ENCODE measurements around the gene MX1.

DNA sequence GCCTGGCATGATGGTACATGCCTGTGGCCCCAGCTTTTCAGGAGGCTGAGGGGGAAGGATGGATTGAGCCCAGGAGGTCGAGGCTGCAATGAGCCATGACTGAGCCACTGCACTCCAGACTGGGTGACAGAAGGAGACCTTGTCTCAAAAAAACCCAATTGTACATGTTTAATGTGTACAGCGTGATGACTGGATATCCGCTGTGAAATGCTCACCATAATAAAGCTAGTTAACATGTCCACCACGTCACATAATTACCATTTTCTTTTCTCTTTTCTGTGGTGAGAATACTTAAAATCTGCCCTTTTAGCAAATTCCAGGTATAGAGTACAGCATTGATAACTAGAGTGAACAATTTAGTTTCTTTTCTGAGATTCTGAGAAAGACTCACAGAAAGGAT, 57.9 kb downstream of the MX1 start:
- TF ChIP-seq, protein P1, sequence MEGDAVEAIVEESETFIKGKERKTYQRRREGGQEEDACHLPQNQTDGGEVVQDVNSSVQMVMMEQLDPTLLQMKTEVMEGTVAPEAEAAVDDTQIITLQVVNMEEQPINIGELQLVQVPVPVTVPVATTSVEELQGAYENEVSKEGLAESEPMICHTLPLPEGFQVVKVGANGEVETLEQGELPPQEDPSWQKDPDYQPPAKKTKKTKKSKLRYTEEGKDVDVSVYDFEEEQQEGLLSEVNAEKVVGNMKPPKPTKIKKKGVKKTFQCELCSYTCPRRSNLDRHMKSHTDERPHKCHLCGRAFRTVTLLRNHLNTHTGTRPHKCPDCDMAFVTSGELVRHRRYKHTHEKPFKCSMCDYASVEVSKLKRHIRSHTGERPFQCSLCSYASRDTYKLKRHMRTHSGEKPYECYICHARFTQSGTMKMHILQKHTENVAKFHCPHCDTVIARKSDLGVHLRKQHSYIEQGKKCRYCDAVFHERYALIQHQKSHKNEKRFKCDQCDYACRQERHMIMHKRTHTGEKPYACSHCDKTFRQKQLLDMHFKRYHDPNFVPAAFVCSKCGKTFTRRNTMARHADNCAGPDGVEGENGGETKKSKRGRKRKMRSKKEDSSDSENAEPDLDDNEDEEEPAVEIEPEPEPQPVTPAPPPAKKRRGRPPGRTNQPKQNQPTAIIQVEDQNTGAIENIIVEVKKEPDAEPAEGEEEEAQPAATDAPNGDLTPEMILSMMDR (conservative IDR thresholded peaks at IDR 0.05; ENCODE audit: low read length), result no peak
- no peak for TF ChIP-seq EZH2phosphoT487 (IDR thresholded peaks at IDR 0.05; ENCODE audit: borderline replicate concordance, low read depth, low read length)

Data from OCI-LY7 (cell line).